ENCODE results near the gene SLC18A2.
"Not testable (repeated sequence)": the region's sequence is repeated elsewhere in the genome, so short reads cannot be mapped to it uniquely, and the experiment has no call there.

Gene SLC18A2

DNA sequence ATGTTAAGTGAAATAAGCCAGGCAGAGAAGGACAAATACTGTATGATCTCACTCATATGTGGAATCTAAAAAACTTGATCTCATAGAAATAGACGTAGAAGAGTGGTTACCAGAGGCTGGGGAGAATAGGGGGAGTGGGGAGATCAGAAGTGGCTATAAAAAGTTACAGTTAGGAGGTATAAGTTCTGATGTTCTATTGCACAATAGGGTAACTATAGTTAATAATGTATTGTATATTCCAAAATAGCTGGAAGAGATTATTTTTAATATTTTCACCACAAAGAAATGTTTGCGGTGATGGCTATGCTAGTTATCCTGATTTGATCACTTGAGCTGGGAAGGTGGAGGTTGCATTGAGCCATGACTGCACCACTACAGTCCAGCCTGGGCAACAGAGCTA, 53.8 kb downstream of the SLC18A2 start:
- H3K4me3 ChIP-seq (ENCODE audit: low read length), result no peak overlapping the region
- no peak for TF ChIP-seq ZNF274 (IDR thresholded peaks at IDR 0.05; ENCODE audit: low read depth, low read length)

DNA sequence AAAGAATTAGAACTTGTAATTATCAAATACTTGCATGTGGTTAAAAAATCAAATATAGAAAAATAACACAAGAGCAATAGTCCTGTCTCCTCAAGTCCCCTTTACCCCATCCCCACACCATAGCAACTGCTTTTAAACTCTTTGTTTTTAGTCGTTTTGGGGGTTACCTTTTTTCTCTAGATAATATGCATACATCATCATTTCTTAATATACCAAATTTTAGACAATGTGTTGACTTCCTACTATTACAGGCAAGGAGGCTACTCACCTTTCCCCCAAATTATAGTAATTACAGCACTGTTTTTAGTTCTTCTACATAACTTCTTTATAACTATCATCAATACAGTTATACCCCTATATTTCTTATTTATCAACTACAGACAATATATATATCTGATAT, 57.3 kb downstream of the SLC18A2 start:
- no peak for TF ChIP-seq ZNF274 (IDR thresholded peaks at IDR 0.05; ENCODE audit: low read depth, low read length)
- no peak overlapping the region for H3K4me3 ChIP-seq (ENCODE audit: low read length)

DNA sequence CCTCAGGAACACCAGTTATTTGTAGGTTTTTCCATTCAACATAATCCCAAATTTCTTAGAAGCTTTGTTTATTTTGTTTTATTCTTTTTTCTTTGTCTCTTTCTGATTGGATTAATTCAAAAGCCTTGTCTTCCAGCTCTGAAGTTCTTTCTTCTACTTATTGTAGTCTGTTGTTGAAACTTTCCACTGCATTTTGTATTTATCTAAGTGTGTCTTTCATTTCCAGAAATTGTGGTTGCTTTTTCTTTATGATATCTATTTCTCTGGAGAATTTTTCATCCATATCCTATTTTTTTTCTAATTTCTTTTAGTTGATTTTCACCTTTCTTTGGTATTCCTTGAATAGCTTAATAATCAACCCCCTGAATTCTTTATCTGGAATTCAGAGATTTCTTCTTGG, 58.5 kb downstream of the SLC18A2 start:
- H3K4me3 ChIP-seq (ENCODE audit: low read length), result no peak overlapping the region
- no peak for TF ChIP-seq ZNF274 (IDR thresholded peaks at IDR 0.05; ENCODE audit: low read depth, low read length)

DNA sequence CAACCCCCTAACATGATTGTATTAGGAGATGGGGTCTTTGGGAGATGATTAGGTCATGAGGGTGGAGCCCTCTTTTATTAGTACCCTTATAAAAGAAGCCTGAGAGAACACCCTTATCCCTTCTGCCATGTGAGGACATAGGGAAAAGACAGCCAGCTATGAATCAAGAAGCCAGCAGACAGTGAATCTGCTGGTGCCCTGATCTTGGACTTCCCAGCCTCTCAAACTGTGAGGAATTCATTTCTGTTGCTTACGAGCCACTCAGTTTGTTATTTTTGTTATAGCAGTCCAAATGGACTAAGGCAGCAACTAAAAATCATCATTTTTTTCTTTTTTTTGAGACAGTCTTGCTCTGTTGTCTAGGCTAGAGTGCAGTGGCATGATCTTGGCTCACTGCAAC, 59.8 kb downstream of the SLC18A2 start:
- no peak overlapping the region for H3K4me3 ChIP-seq (ENCODE audit: low read length)
- TF ChIP-seq ZNF274 (IDR thresholded peaks at IDR 0.05; ENCODE audit: low read depth, low read length), result no peak

DNA sequence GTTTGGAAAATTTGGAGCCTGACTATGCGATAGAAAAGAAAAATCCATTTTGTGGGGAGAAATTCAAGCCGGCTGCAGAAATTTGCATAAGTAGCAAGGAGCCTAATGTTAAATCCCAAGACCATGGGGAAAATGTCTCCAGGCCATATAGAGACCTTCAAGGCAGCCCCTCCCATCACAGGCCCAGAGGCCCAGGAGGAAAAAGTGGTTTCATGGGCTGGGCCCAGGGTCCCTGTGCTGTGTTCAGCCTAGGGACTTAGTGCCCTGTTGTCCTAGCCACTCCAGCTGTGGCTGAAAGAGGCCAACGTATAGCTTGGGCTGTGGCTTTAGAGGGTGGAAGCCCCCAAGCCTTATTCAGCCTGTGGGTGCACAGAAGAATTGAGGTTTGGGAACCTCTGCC, 62.5 kb downstream of the SLC18A2 start:
- not testable (repeated sequence) for H3K4me3 ChIP-seq (ENCODE audit: low read length)

DNA sequence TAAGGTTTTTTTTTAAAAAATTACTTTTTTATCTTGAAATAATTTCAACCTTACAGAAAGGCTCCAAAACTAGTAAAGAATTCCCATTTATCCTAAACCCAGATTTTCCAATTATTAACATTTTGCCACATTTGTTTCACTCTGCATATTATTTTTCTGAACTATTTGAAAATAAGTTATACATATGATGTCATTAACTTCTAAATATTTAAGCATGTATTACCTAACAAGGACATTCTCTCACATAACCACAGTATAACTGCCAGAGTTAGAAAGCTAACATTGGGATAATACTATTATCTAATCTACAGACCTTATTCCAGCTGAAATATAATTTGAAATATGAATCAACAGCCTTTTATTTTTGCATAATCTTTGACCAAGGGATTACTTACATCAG, 65.8 kb downstream of the SLC18A2 start:
- H3K4me3 ChIP-seq (ENCODE audit: low read length), result no peak overlapping the region
- no peak for TF ChIP-seq ZNF274 (IDR thresholded peaks at IDR 0.05; ENCODE audit: low read depth, low read length)

DNA sequence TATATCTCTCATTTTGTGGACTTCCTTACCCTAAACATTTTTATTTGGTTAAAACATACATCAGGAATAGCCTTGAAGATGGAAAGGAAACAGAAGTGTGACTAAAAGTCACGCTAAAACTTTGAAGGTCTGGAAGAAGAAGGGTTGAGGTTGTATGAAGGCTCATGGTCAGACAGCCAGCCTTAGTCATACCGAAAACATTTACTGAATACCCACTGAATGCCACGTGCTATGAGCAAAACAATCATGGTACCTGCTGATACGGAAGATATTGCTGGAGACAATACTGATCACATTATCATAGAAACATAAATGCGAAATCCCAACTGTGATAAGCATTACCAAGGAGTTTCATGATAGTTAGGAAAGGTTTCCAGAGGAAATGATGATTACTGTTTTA, 70.3 kb downstream of the SLC18A2 start:
- no peak overlapping the region for H3K4me3 ChIP-seq (ENCODE audit: low read length)
- TF ChIP-seq ZNF274 (IDR thresholded peaks at IDR 0.05; ENCODE audit: low read depth, low read length), result no peak

DNA sequence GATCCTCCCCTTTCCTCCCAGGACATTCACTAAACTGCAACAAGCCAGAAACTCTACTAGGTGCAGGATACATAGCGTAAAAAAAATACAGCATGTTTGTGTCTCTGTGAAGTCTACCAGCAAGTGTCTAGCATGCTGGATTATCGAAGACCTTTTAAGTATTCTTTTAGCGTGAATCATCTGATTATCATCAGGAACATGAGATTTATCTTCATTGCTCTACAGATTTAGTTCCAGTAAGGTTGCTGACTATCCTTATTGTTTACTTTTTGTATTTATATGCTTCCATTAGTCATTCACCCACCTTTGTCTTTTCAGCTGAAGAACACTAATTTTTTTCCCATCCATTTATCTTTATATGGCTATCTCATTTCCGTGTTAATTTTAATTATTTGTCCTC, 71.5 kb downstream of the SLC18A2 start:
- no peak overlapping the region for H3K4me3 ChIP-seq (ENCODE audit: low read length)
- no peak for TF ChIP-seq ZNF274 (IDR thresholded peaks at IDR 0.05; ENCODE audit: low read depth, low read length)

DNA sequence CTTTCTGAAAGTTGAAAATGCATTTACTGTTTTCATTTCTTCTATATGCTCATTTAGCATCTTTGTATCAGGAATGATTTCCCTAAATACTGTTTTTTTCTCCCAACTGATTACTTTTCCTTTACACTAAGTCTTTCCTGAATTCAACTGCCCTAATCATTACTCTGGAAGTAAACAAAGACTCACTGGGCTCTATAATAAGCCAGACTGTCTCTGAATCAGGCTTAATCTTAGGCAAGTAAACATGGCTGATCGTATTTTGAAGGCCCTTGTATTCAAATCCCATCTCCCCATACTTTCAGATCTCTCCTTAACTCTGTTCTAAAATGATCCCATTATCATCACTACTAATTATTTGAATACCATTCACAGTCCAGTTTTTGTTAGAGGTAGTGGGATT, 72.7 kb downstream of the SLC18A2 start:
- TF ChIP-seq ZNF274 (IDR thresholded peaks at IDR 0.05; ENCODE audit: low read depth, low read length), result no peak

DNA sequence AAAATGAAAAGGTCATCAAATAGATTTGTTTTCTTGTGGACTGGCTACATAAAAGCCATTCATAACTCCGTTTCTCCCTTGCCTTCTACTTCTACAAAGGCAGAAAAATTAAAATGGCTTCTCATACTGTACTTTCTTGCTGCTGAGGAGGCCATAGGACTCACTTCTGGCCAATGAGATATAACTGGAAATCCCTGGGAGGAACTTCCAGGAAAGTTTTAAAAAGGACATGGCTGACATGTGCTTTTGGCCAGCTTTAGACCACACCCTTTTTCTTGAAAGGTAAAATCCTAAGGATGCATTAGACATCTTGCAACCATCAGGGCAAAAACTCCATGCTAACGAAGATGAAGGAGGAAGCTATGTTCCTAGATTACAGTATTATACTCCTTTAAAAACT, 75.8 kb downstream of the SLC18A2 start:
- no peak for TF ChIP-seq ZNF274 (IDR thresholded peaks at IDR 0.05; ENCODE audit: low read depth, low read length)
- no peak overlapping the region for H3K4me3 ChIP-seq (ENCODE audit: low read length)

More for the DNA sequence above, 72.7 kb downstream of the SLC18A2 start:
- H3K4me3 ChIP-seq (ENCODE audit: low read length), result no peak overlapping the region

DNA sequence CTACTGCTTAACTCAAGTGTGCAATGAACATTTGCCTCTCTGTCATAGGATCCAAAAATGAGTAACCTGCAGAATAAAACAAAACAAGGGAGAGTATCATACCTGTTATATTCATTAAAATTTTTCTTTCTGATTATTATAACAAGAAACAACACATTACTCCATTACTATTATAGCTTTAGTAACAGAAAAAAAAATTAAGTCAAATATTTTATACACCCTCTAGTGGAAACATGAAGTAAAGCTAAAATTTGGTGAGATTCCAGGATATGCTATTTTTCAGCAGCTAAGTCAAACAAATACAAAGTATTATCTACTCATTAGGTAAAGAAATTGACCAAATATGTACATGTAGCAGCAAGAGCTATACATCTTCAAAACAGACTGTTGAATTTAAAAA, 78.0 kb downstream of the SLC18A2 start:
- no peak overlapping the region for H3K4me3 ChIP-seq (ENCODE audit: low read length)
- no peak for TF ChIP-seq ZNF274 (IDR thresholded peaks at IDR 0.05; ENCODE audit: low read depth, low read length)

DNA sequence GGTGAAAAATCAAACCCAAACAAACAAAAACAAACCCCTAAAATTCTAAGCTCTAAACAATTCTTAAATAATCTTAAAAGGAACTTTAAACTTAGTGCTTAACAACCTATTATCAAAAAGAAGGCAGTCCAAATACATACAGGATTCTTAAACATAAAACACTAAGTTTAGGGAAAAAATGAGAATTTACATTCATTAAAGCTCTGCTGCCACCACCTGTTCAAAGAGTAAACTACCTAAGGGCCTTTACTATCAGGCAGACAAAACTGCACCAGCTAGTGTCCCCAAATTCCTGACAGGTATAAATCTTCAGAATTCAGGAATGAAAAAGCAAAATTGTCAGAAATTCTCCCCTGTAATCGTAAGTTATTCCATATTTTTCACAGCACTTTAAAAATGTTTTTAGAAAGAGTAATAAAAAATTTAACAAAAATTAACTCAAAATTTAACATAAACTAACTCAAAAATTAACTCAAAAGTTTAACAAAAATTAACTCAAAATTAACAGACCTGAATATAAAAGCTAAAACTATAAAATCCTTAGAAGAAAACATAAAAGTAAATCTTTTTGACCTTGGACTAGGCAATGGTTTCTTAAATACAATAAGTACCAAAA, 79.2 kb downstream of the SLC18A2 start:
- no peak for TF ChIP-seq ZNF274 (IDR thresholded peaks at IDR 0.05; ENCODE audit: low read depth, low read length)
- H3K4me3 ChIP-seq (ENCODE audit: low read length), result no peak overlapping the region

DNA sequence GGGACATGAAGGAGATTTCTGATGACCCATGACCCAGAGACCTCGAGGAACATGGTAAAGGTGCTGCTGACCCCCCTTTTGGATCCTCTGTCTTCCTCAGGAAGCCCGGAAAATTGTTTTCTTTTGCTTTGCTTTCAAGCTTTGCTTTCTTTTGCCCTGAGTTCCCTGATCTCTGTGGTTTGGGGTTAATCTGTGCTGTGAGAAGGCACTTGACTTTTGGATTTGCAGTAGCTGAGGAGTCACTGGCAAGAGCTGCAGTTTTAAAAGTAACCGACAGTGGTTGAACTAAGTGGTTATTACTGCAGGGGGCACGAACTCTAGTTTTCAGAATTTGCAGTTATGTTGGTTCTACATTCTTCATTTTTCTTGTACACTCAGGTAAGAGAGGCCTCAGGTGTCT, 81.3 kb downstream of the SLC18A2 start:
- no peak overlapping the region for H3K4me3 ChIP-seq (ENCODE audit: low read length)
- no peak for TF ChIP-seq ZNF274 (IDR thresholded peaks at IDR 0.05; ENCODE audit: low read depth, low read length)

DNA sequence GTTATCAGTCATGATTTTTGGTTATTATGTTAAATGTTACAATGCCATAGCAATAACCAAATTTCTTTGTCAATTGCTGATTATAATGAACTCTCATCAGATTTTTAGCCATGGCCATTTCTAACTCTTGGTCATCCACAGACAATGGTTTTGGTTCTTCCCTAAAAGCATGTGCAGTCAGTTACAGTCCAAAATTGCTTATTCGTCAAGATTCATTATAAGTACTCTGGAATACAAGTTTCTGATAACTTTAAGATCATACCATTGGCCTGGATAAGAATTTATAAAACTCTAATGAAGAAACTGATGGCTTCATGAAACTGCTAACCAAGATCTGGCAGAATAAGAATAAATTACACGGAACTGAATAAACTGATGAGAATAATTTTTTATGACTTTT, 83.5 kb downstream of the SLC18A2 start:
- H3K4me3 ChIP-seq (ENCODE audit: low read length), result no peak overlapping the region
- no peak for TF ChIP-seq ZNF274 (IDR thresholded peaks at IDR 0.05; ENCODE audit: low read depth, low read length)

DNA sequence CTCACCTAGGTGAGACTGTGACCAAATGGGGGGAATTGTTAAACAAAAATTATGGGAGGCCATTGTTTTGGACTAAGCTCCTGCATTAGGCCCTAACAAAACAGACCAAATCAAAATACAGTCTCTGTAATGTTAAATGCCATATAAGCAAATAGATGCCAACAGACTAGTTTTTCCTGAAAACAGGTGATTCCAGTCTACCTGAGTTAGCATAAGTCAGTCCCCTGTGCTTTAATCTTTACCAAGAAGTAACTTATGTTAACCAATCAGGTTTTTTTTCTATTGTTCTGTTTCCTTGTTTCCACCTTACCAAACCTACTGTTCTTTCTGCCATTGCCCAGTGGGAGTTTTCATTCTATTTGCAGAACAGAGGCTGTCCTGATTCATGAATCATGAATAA, 86.3 kb downstream of the SLC18A2 start:
- TF ChIP-seq ZNF274 (IDR thresholded peaks at IDR 0.05; ENCODE audit: low read depth, low read length), result no peak

More for the DNA sequence above, 86.3 kb downstream of the SLC18A2 start:
- H3K4me3 ChIP-seq (ENCODE audit: low read length), result no peak overlapping the region
